Measurements from ENCODE around the gene MTA1. TPM values are rescaled to one million over a fixed set of nuclear protein-coding genes. Genes with fewer than 3 reads are reported as not detected.

MTA1 gene
- total and polyA plus RNA-seq, 12 donors: 11.8 to 270 (median 59.5) TPM

- intact Hi-C loops (cut with DNase I): no loop called here
- DNase-seq: no peak
Measured at GRCh38 chr14:105501504-105502291, 82.1 kb downstream of the MTA1 start.

GRCh38 chr14:105502446-105503295, 83.0 kb downstream of the MTA1 start:
- Histone ChIP-seq H3K4me3 (no peak overlapping the region), H3K36me3 (replicated peaks in 1 of 2) (no peaks in the 10 kb centered on the region), H3K4me1 (replicated peaks in 1 of 2) (no peaks in the 10 kb centered on the region), H3K27me3 (peaks cover 6% of the 10 kb centered on the region), H3K27ac (no peak overlapping the region), H3K9me3 (replicated peaks in 1 of 3) (no peaks in the 10 kb centered on the region)
- TF ChIP-seq POLR2A (IDR thresholded peaks at IDR 0.05): no peak
- no peak for DNase-seq
- intact Hi-C loops (cut with DNase I): no loop called here
- WGBS, 4 donors: 75 to 82% (median 77%) methylated on average over 4 to 18 of the region's 18 CpGs

More at GRCh38 chr14:105501504-105502291, 82.1 kb downstream of the MTA1 start:
- H3K4me3 ChIP-seq: no peak overlapping the region
- TF ChIP-seq CTCF (IDR thresholded peaks at IDR 0.05) (no peak), POLR2A (IDR thresholded peaks at IDR 0.05) (no peak)
- no peak overlapping the region for H3K27ac ChIP-seq
- WGBS, 4 donors: 81 to 88% (median 81%) methylated on average over 13 of the region's 13 CpGs
- no peaks in the 10 kb centered on the region for H3K9me3 ChIP-seq (replicated peaks in 1 of 3)
- no peaks in the 10 kb centered on the region for H3K4me1 ChIP-seq (replicated peaks in 1 of 2)
- peaks cover 6% of the 10 kb centered on the region for H3K27me3 ChIP-seq
- H3K36me3 ChIP-seq (replicated peaks in 1 of 2): no peaks in the 10 kb centered on the region

GRCh38 chr14:105503296-105503640, 83.6 kb downstream of the MTA1 start:
- H3K4me3 ChIP-seq: no peak overlapping the region
- H3K4me1 ChIP-seq (replicated peaks in 1 of 2): no peaks in the 10 kb centered on the region
- no peak for TF ChIP-seq POLR2A (IDR thresholded peaks at IDR 0.05)
- TF ChIP-seq CTCF (IDR thresholded peaks at IDR 0.05): no peak
- H3K36me3 ChIP-seq (replicated peaks in 1 of 2): no peaks in the 10 kb centered on the region
- H3K27ac ChIP-seq: no peak overlapping the region
- peaks cover 6% of the 10 kb centered on the region for H3K27me3 ChIP-seq
- no peaks in the 10 kb centered on the region for H3K9me3 ChIP-seq (replicated peaks in 1 of 3)
- WGBS, 4 donors: 67 to 86% (median 80%) methylated on average over 3 to 7 of the region's 7 CpGs
- DNase-seq: no peak
- intact Hi-C loops (cut with DNase I): no loop called here

GRCh38 chr14:105503935-105504692, 84.5 kb downstream of the MTA1 start:
- H3K27ac ChIP-seq: no peak overlapping the region
- TF ChIP-seq POLR2A (IDR thresholded peaks at IDR 0.05) (no peak), CTCF (IDR thresholded peaks at IDR 0.05) (no peak)
- no peak overlapping the region for H3K4me3 ChIP-seq
- no peaks in the 10 kb centered on the region for H3K36me3 ChIP-seq (replicated peaks in 1 of 2)
- H3K9me3 ChIP-seq (replicated peaks in 1 of 3): no peaks in the 10 kb centered on the region
- no peaks in the 10 kb centered on the region for H3K4me1 ChIP-seq (replicated peaks in 1 of 2)
- 66 to 82% (median 74%) methylated on average over 15 to 29 of the region's 29 CpGs for WGBS, 4 donors
- intact Hi-C loops (cut with DNase I): no loop called here
- H3K27me3 ChIP-seq: peaks cover 13% of the 10 kb centered on the region
- DNase-seq: no peak

All from adrenal gland (tissue), 12 donors.